Transverse colon (tissue), 4 donors: Measurements from ENCODE around the gene SLC24A3. TPM values are rescaled to one million over a fixed set of nuclear protein-coding genes. Genes with fewer than 3 reads are reported as not detected.

Experiments
- DNase-seq: peaks from one replicate; pipeline ENCODE4 v3.0.0-alpha.2; 2019
- H3K27ac ChIP-seq, 4 donors: fragments of 200-600 bp; sonication (generic); 2 replicates each; pipeline ENCODE4 v1.5.1; 2016 to 2018; ENCODE audit warnings: inconsistent platforms in 4 of 4
- H3K27me3 ChIP-seq: fragments of 200-600 bp; sonication (generic); 2 replicates; pipeline ENCODE4 v1.5.1; 2017; ENCODE audit warnings: inconsistent platforms
- H3K36me3 ChIP-seq, 4 donors: fragments of 200-600 bp; sonication (generic); 2 replicates each; pipeline ENCODE4 v1.5.1; 2017 to 2019; ENCODE audit warnings: inconsistent platforms in 4 of 4
- H3K4me1 ChIP-seq, 4 donors: fragments of 200-600 bp; sonication (generic); 2 replicates each; pipeline ENCODE4 v1.5.1; 2017 to 2020; ENCODE audit warnings: inconsistent platforms in 4 of 4
- H3K4me3 ChIP-seq, 4 donors: fragments of 200-600 bp; sonication (generic); 1 replicate in 1 of 4; 2 replicates in 3 of 4; pipeline versions ENCODE4 v1.5.1 to v1.6.1; 2017 to 2019; ENCODE audit warnings: inconsistent platforms in 4 of 4
- H3K9me3 ChIP-seq, 2 donors: fragments of 200-600 bp; sonication (generic); 2 replicates each; pipeline ENCODE4 v1.5.1; 2017 to 2019; ENCODE audit warnings: inconsistent platforms in 2 of 2
- CTCF ChIP-seq, 5 experiments: fragments of 200-600 bp in 3 of 5; fragments of 450-650 bp in 2 of 5; sonication (generic) in 3 of 5; IDR thresholded peaks; 1 replicate in 2 of 5; 2 replicates in 3 of 5; pipeline ENCODE4 v1.5.1; 2016 to 2017; ENCODE audit warnings: antibody characterized with exemption in 5 of 5, inconsistent platforms in 3 of 5, mild to moderate bottlenecking in 2 of 5, moderate library complexity in 1 of 5
- EP300 ChIP-seq: sonication (generic); formaldehyde crosslinking; IDR thresholded peaks from one replicate; pipeline ENCODE4 v1.6.1; 2017; ENCODE audit warnings: antibody characterized with exemption, low read depth
- POLR2A ChIP-seq: fragments of 450-650 bp; IDR thresholded peaks from one replicate; pipeline ENCODE4 v1.6.1; 2016; ENCODE audit warnings: antibody characterized with exemption, mild to moderate bottlenecking, moderate library complexity
- POLR2AphosphoS5 ChIP-seq, 3 donors: sonication (generic); formaldehyde crosslinking; IDR thresholded peaks; one replicate each; pipeline ENCODE4 v1.6.1; 2016; ENCODE audit warnings: antibody characterized with exemption in 3 of 3
- WGBS, 2 donors: methylation state at CpG; one replicate each; pipeline ENCODE4 v1.1.5; 2018; ENCODE audit warnings: low coverage in 1 of 2; 5-methylcytosine and 5-hydroxymethylcytosine counted together
- in situ Hi-C, 4 donors: fragments of 200-750 bp; cut with MboI; loops; one replicate each; pipeline versions ENCODE4 v1.15.0 to v1.15.1; 2017; ENCODE audit warnings: low sequenced_read_pairs in 3 of 4, low pct_ligation_motif_present in 1 of 4, low pct_unique_long_range_greater_than_20kb in 1 of 4
- intact Hi-C: fragments of 100-400 bp; cut with DNase I; formaldehyde crosslinking; loops from one replicate; pipeline ENCODE4 v1.15.1; 2023; ENCODE audit warnings: low total_unique reads
- total RNA-seq, 4 donors: library from RNA; depleted of rRNA; stranded (reverse); fragments of >200 nt; gene quantifications; one replicate each; pipeline ENCODE4 v1.1.0, GENCODE V29; 2016

SLC24A3 gene
- total RNA-seq, 4 donors from 2014 or later, result 4.4 to 6.7 (median 4.6) TPM

GRCh38 chr20:19701429-19701828 is 489.0 kb downstream of the SLC24A3 start:
- WGBS, 2 donors, result 80 to 84% methylated on average over 1 to 3 of the region's 3 CpGs
- Histone ChIP-seq H3K27me3 (no peaks in the 10 kb centered on the region), H3K36me3 (no peaks in the 10 kb centered on the region), H3K4me1 (no peaks in the 10 kb centered on the region), H3K27ac (no peak overlapping the region), H3K4me3 (no peak overlapping the region), H3K9me3 (no peaks in the 10 kb centered on the region)
- in situ Hi-C loops (no loop called here), intact Hi-C loops (no loop called here)
- no peak for TF ChIP-seq CTCF (IDR thresholded peaks at IDR 0.05)
- TF ChIP-seq POLR2AphosphoS5 (IDR thresholded peaks at IDR 0.05), result no peak
- no peak for TF ChIP-seq EP300
- no peak for TF ChIP-seq POLR2A
- no peak for DNase-seq

GRCh38 chr20:19706463-19706862 is 494.0 kb downstream of the SLC24A3 start:
- Histone ChIP-seq H3K27me3 (no peaks in the 10 kb centered on the region), H3K27ac (no peak overlapping the region), H3K9me3 (no peaks in the 10 kb centered on the region), H3K4me3 (no peak overlapping the region), H3K36me3 (no peaks in the 10 kb centered on the region), H3K4me1 (peaks cover 12 to 22% (median 17%) of the 10 kb centered on the region in 4 donors)
- DNase-seq, result no peak
- TF ChIP-seq POLR2AphosphoS5 (IDR thresholded peaks at IDR 0.05) (no peak), CTCF (IDR thresholded peaks at IDR 0.05) (no peak), POLR2A (no peak), EP300 (no peak)
- intact Hi-C loops (no loop called here), in situ Hi-C loops (no loop called here)
- WGBS, 2 donors, result 74 to 94% methylated on average over 4 of the region's 4 CpGs

- no peak for TF ChIP-seq CTCF (IDR thresholded peaks at IDR 0.05)
- TF ChIP-seq EP300, result no peak
- no peak for TF ChIP-seq POLR2A
- TF ChIP-seq POLR2AphosphoS5 (IDR thresholded peaks at IDR 0.05), result no peak
- H3K4me3 ChIP-seq, result no peak overlapping the region
- WGBS, 2 donors, result 41 to 80% methylated on average over 1 of the region's 1 CpG
- no peaks in the 10 kb centered on the region for H3K27me3 ChIP-seq
- H3K36me3 ChIP-seq, result no peaks in the 10 kb centered on the region
- peaks cover 19 to 55% (median 28%) of the 10 kb centered on the region in 4 donors for H3K4me1 ChIP-seq
- in situ Hi-C loops (no loop called here), intact Hi-C loops (no loop called here)
- no peaks in the 10 kb centered on the region for H3K9me3 ChIP-seq
- peak overlapping the region; percentile 63 to 74 (median 68) for H3K27ac ChIP-seq
- DNase-seq, result no peak
Measured at GRCh38 chr20:19709635-19710335, 497.3 kb downstream of the SLC24A3 start.

- DNase-seq, result peak; percentile 67
- Histone ChIP-seq H3K4me1 (peaks cover 19 to 58% (median 29%) of the 10 kb centered on the region in 4 donors), H3K9me3 (no peaks in the 10 kb centered on the region), H3K27ac (peak overlapping the region; percentile 63 to 74 (median 68)), H3K36me3 (no peaks in the 10 kb centered on the region), H3K4me3 (no peak overlapping the region), H3K27me3 (no peaks in the 10 kb centered on the region)
- in situ Hi-C loops, result no loop called here
- 51 to 59% methylated on average over 4 to 5 of the region's 5 CpGs for WGBS, 2 donors
- intact Hi-C loops, result no loop called here
- TF ChIP-seq POLR2A, result no peak
- TF ChIP-seq POLR2AphosphoS5 (IDR thresholded peaks at IDR 0.05), result peak in 2 of 3 donors; percentile 39 to 64
Measured at GRCh38 chr20:19710336-19711120, 498.1 kb downstream of the SLC24A3 start.
